Fibroblast of lung (primary cell): Measurements from ENCODE around the gene BCAR1.

Experiments
- EZH2 ChIP-seq: IDR thresholded peaks from 2 replicates; pipeline ENCODE4 v1.5.1; 2012; ENCODE audit warnings: low read length, control low read depth, mild to moderate bottlenecking; ENCODE audit errors: missing control alignments
- TF ChIP-seq, protein P1 (sequence below), 2 donors: IDR thresholded peaks in 1 of 2; conservative IDR thresholded peaks in 1 of 2; 1 replicate in 1 of 2; 2 replicates in 1 of 2; pipeline ENCODE4 v1.5.1; 2011 to 2012; ENCODE audit warnings: low read length in 2 of 2, control low read depth in 1 of 2, inconsistent platforms in 1 of 2, low read depth in 1 of 2, mild to moderate bottlenecking in 1 of 2

GRCh38 chr16:75229172-75230031, 22.0 kb downstream of the BCAR1 start:
- TF ChIP-seq, protein P1, sequence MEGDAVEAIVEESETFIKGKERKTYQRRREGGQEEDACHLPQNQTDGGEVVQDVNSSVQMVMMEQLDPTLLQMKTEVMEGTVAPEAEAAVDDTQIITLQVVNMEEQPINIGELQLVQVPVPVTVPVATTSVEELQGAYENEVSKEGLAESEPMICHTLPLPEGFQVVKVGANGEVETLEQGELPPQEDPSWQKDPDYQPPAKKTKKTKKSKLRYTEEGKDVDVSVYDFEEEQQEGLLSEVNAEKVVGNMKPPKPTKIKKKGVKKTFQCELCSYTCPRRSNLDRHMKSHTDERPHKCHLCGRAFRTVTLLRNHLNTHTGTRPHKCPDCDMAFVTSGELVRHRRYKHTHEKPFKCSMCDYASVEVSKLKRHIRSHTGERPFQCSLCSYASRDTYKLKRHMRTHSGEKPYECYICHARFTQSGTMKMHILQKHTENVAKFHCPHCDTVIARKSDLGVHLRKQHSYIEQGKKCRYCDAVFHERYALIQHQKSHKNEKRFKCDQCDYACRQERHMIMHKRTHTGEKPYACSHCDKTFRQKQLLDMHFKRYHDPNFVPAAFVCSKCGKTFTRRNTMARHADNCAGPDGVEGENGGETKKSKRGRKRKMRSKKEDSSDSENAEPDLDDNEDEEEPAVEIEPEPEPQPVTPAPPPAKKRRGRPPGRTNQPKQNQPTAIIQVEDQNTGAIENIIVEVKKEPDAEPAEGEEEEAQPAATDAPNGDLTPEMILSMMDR (conservative IDR thresholded peaks at IDR 0.05 in 1 of 2, IDR thresholded peaks at IDR 0.05 in 1 of 2; ENCODE audit: low read depth in 1 of 2, low read length in 2 of 2): no peak
- no peak for TF ChIP-seq EZH2
